HCT116 (cell line): ENCODE measurements around the gene KIF14.

ENCODE experiments used
- CTCF ChIP-seq, 3 experiments: fragments of 200-600 bp in 1 of 3; sonication (generic) in 1 of 3; IDR thresholded peaks in 2 of 3; conservative IDR thresholded peaks in 1 of 3; 2 replicates each; pipeline ENCODE4 v1.5.1; 2012 to 2017; ENCODE audit warnings: low read depth in 2 of 3, low read length in 2 of 3, antibody characterized with exemption in 1 of 3, borderline replicate concordance in 1 of 3, control low read depth in 1 of 3, mild to moderate bottlenecking in 1 of 3, mixed read lengths in 1 of 3, mixed run types in 1 of 3, moderate library complexity in 1 of 3; ENCODE audit not compliant: insufficient read depth in 1 of 3
- POLR2A ChIP-seq: IDR thresholded peaks from 2 replicates; pipeline ENCODE4 v1.7.0; 2011; ENCODE audit warnings: borderline replicate concordance; ENCODE audit not compliant: insufficient read depth, insufficient read length; ENCODE audit errors: extremely low read depth
- YY1 ChIP-seq: IDR thresholded peaks from 2 replicates; pipeline ENCODE4 v1.6.1; 2011; ENCODE audit warnings: low read length, low read depth, moderate library complexity, mild to moderate bottlenecking; ENCODE audit not compliant: insufficient replicate concordance; ENCODE audit errors: extremely low read depth
- TF ChIP-seq, protein P1 (sequence below): IDR thresholded peaks from 2 replicates; pipeline ENCODE4 v1.6.1; 2012
- TF ChIP-seq, protein P2 (sequence below): IDR thresholded peaks from 2 replicates; pipeline ENCODE4 v1.6.1; 2012

DNA sequence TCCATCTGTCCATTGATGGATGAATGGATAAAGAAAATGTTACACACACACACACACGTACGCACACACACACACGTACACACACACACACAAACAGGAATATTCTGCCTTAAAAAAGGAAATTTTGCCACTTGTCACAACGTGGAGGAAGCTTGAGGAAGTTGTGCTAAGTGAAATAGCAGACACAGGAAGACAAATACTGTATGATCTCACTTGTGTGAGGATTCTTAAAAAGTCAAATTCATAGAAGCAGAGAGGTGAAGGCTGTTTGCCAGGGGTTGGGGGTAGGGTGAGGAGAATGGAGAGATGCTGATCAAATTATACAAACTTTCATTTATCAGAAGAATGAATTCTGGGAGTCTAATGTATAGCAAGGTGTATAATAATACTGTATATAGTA lies 73.2 kb downstream of the KIF14 start:
- TF ChIP-seq POLR2A (no peak), CTCF (IDR thresholded peaks at IDR 0.05 in 2 of 3, conservative IDR thresholded peaks at IDR 0.05 in 1 of 3; ENCODE audit: borderline replicate concordance in 1 of 3, insufficient read depth in 1 of 3, low read depth in 2 of 3, low read length in 2 of 3) (no peak), YY1 (no peak)
- TF ChIP-seq, protein P1, sequence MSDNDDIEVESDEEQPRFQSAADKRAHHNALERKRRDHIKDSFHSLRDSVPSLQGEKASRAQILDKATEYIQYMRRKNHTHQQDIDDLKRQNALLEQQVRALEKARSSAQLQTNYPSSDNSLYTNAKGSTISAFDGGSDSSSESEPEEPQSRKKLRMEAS: no peak
- TF ChIP-seq, protein P2, sequence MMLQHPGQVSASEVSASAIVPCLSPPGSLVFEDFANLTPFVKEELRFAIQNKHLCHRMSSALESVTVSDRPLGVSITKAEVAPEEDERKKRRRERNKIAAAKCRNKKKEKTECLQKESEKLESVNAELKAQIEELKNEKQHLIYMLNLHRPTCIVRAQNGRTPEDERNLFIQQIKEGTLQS: no peak
